Measurements from ENCODE around the gene VSIG10. TPM values are rescaled to one million over a fixed set of nuclear protein-coding genes. Genes with fewer than 3 reads are reported as not detected.

Gene VSIG10
- total RNA-seq, 1 donor from 2014 or later: 51.7 TPM

DNA sequence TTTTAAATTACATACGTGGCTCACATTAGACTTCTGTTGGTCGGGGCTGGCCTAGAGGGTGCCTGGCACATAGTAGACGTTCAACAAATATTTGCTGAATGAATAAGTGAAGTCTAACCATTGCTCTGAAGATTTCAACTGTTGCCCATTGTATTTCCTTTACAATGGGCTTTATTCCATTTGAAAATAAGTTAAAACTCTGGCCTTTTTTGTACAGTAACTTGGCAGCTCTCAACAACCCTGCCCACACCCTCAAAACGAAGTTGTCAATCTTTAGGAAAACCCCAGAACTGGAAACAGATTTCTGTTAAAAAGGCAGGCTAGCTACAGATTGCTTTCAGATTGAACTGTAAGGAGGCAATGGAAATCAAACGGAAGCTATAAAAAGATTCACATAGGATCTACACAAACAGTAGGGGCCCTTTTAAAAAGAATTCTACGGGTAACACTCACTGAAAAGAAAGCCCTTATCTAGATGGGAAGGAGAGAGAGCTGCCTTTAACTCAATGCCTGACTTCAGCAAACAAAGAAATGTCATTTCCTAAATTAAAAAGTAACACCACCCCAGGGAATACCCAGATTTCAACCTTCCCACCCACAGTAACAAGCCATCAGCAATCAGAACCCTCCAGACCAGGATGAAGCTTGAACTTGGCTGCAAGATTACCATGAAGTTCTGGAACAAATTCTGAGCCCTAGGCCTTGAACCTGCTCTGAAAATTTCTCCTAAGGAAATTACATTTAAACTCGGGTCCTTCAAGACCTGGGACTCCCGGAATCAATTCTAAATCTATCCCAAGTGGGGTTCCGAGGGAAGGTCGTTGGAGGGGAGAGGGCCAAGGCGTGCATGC is 44.2 kb downstream of the VSIG10 start:
- intact Hi-C loops (cut with DNase I): no loop called here
- H3K27ac ChIP-seq: peak overlapping the region; percentile 94
- no peaks in the 10 kb centered on the region for H3K36me3 ChIP-seq
- no peaks in the 10 kb centered on the region for H3K27me3 ChIP-seq (ENCODE audit: low read depth)
- ATAC-seq: no peak
- H3K9me3 ChIP-seq: no peaks in the 10 kb centered on the region
- peak overlapping the region; percentile 78 for H3K4me3 ChIP-seq
- DNase-seq: no peak
- TF ChIP-seq, protein P1, sequence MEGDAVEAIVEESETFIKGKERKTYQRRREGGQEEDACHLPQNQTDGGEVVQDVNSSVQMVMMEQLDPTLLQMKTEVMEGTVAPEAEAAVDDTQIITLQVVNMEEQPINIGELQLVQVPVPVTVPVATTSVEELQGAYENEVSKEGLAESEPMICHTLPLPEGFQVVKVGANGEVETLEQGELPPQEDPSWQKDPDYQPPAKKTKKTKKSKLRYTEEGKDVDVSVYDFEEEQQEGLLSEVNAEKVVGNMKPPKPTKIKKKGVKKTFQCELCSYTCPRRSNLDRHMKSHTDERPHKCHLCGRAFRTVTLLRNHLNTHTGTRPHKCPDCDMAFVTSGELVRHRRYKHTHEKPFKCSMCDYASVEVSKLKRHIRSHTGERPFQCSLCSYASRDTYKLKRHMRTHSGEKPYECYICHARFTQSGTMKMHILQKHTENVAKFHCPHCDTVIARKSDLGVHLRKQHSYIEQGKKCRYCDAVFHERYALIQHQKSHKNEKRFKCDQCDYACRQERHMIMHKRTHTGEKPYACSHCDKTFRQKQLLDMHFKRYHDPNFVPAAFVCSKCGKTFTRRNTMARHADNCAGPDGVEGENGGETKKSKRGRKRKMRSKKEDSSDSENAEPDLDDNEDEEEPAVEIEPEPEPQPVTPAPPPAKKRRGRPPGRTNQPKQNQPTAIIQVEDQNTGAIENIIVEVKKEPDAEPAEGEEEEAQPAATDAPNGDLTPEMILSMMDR (IDR thresholded peaks at IDR 0.05): no peak
- H3K4me1 ChIP-seq: peaks cover 53% of the 10 kb centered on the region

GRCh38 chr12:118058881-118059280 is 44.9 kb downstream of the VSIG10 start:
- ATAC-seq: no peak
- TF ChIP-seq, protein P1 (IDR thresholded peaks at IDR 0.05): no peak
- peaks cover 53% of the 10 kb centered on the region for H3K4me1 ChIP-seq
- no peak for DNase-seq
- H3K36me3 ChIP-seq: no peaks in the 10 kb centered on the region
- no peak overlapping the region for H3K4me3 ChIP-seq
- H3K27me3 ChIP-seq (ENCODE audit: low read depth): no peaks in the 10 kb centered on the region
- intact Hi-C loops (cut with DNase I): no loop called here
- H3K27ac ChIP-seq: peak overlapping the region; percentile 94
- H3K9me3 ChIP-seq: no peaks in the 10 kb centered on the region

- Histone ChIP-seq H3K4me1 (peaks cover 53% of the 10 kb centered on the region), H3K9me3 (no peaks in the 10 kb centered on the region), H3K27ac (no peak overlapping the region), H3K27me3 (ENCODE audit: low read depth) (no peaks in the 10 kb centered on the region), H3K36me3 (no peaks in the 10 kb centered on the region), H3K4me3 (no peak overlapping the region)
- ATAC-seq (no peak), DNase-seq (no peak)
- TF ChIP-seq, protein P1 (IDR thresholded peaks at IDR 0.05): no peak
- intact Hi-C loops (cut with DNase I): no loop called here
Measured at GRCh38 chr12:118058227-118058626, 45.6 kb downstream of the VSIG10 start.

DNA sequence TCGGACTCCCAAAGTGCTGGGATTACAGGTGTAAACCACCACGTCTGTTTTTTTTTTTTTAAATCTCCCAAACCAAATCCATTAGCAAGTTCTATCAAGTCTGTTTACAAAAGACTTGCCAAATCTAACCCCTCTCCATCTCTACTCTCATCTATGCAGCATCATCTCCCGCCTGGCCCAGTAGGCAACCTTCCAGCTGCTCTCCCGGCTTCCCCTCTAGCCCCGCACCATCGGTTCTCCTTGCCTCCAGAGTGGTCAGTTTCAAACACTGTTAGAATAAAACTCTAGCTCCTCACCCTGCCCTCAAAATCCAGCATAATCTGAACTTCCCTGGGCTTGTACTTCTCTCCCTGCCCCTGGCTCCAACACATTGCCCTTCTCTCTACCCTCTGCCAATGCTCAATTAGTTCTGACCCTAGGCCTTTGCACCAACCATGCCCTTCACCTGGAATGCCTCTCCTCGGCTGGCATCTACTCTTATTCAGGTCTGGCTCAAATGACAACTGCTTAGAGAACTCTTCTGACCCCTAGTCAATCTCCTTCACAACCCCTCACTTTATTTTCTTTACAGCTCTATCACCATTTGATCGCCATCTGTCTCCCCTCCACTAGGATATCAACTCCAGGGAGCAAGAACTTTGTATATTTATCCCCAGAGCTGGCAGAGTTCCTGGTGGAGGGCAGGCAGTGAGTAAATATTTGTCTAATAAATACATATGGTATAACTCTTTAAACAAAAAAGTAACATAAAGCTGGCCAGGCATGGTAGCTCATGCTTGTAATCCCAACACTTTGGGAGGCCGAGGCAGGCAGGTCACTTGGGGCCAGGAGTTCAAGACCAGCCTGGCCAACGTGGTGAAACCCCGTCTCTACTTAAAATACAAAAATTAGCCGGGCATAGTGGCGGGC is 47.7 kb downstream of the VSIG10 start:
- Histone ChIP-seq H3K27ac (no peak overlapping the region), H3K4me1 (peaks cover 66% of the 10 kb centered on the region), H3K9me3 (no peaks in the 10 kb centered on the region), H3K36me3 (peaks cover 11% of the 10 kb centered on the region), H3K4me3 (no peak overlapping the region), H3K27me3 (ENCODE audit: low read depth) (no peaks in the 10 kb centered on the region)
- TF ChIP-seq, protein P1 (IDR thresholded peaks at IDR 0.05): no peak
- intact Hi-C loops (cut with DNase I): no loop called here
- ATAC-seq: no peak
- no peak for DNase-seq

- Histone ChIP-seq H3K27ac (no peak overlapping the region), H3K27me3 (ENCODE audit: low read depth) (no peaks in the 10 kb centered on the region), H3K4me3 (no peak overlapping the region), H3K4me1 (peaks cover 66% of the 10 kb centered on the region), H3K36me3 (peaks cover 21% of the 10 kb centered on the region), H3K9me3 (no peaks in the 10 kb centered on the region)
- TF ChIP-seq, protein P1 (IDR thresholded peaks at IDR 0.05): peak; percentile 63
- intact Hi-C loops (cut with DNase I): no loop called here
- peak; percentile 25 to 57 for ATAC-seq
- peak; percentile 61 for DNase-seq
Measured at GRCh38 chr12:118055144-118055557, 48.7 kb downstream of the VSIG10 start.
